ENCODE measurements around the gene ATP11C.
"Not testable (repeated sequence)": the region's sequence is repeated elsewhere in the genome, so short reads cannot be mapped to it uniquely, and the experiment has no call there.

The ATP11C gene

GRCh38 chrX:139734996-139735395 is 197.9 kb downstream of the ATP11C start:
- no peak for DNase-seq (ENCODE audit: low read depth in 2 of 2, low spot score in 1 of 2)

GRCh38 chrX:139725720-139726119 is 207.1 kb downstream of the ATP11C start:
- no peak for DNase-seq (ENCODE audit: low read depth in 2 of 2, low spot score in 1 of 2)

- DNase-seq (ENCODE audit: low read depth in 2 of 2, low spot score in 1 of 2), result no peak
Observed at GRCh38 chrX:139724626-139725025, 208.2 kb downstream of the ATP11C start.

GRCh38 chrX:139720979-139721378 is 211.9 kb downstream of the ATP11C start:
- DNase-seq (ENCODE audit: low read depth in 2 of 2, low spot score in 1 of 2), result no peak

GRCh38 chrX:139720136-139720535 is 212.7 kb downstream of the ATP11C start:
- DNase-seq (ENCODE audit: low read depth in 2 of 2, low spot score in 1 of 2), result no peak

GRCh38 chrX:139708067-139708466 is 224.8 kb downstream of the ATP11C start, which contains the start of gene MCF2:
Gene MCF2, minus strand, starts transcription at chrX:139708167. Its CDS starts 56,423 bp downstream, at chrX:139651744.
- no peak for DNase-seq (ENCODE audit: low read depth in 2 of 2, low spot score in 1 of 2)

GRCh38 chrX:139702658-139703057 is 230.2 kb downstream of the ATP11C start:
- DNase-seq (ENCODE audit: low read depth in 2 of 2, low spot score in 1 of 2), result no peak

GRCh38 chrX:139692908-139693307 is 239.9 kb downstream of the ATP11C start:
- no peak for DNase-seq (ENCODE audit: low read depth in 2 of 2, low spot score in 1 of 2)

- DNase-seq (ENCODE audit: low read depth in 2 of 2, low spot score in 1 of 2), result no peak
Observed at GRCh38 chrX:139692506-139692849, 240.4 kb downstream of the ATP11C start.

GRCh38 chrX:139691843-139692505 is 240.9 kb downstream of the ATP11C start:
- no peak for DNase-seq (ENCODE audit: low read depth in 2 of 2, low spot score in 1 of 2)

- no peak for DNase-seq (ENCODE audit: low read depth in 2 of 2, low spot score in 1 of 2)
Observed at GRCh38 chrX:139691493-139691842, 241.4 kb downstream of the ATP11C start.

GRCh38 chrX:139685175-139685574 is 247.7 kb downstream of the ATP11C start:
- not testable (repeated sequence) for DNase-seq (ENCODE audit: low read depth in 2 of 2, low spot score in 1 of 2)

GRCh38 chrX:139680356-139680755 is 252.5 kb downstream of the ATP11C start:
- no peak for DNase-seq (ENCODE audit: low read depth in 2 of 2, low spot score in 1 of 2)

All from stimulated activated CD8-positive, alpha-beta memory T cell treated with anti-CD3 and anti-CD28 coated beads, Interleukin-4, amount 100 ng/mL, for 4 hours (primary cell).